Transverse colon (tissue), 4 donors: Measurements from ENCODE around the gene OXSR1. TPM values are rescaled to one million over a fixed set of nuclear protein-coding genes. Genes with fewer than 3 reads are reported as not detected.

ENCODE experiments used
- DNase-seq: peaks from one replicate; pipeline ENCODE4 v3.0.0-alpha.2; 2019
- H3K27ac ChIP-seq, 4 donors: fragments of 200-600 bp; sonication (generic); 2 replicates each; pipeline ENCODE4 v1.5.1; 2016 to 2018; ENCODE audit warnings: inconsistent platforms in 4 of 4
- H3K27me3 ChIP-seq: fragments of 200-600 bp; sonication (generic); 2 replicates; pipeline ENCODE4 v1.5.1; 2017; ENCODE audit warnings: inconsistent platforms
- H3K36me3 ChIP-seq, 4 donors: fragments of 200-600 bp; sonication (generic); 2 replicates each; pipeline ENCODE4 v1.5.1; 2017 to 2019; ENCODE audit warnings: inconsistent platforms in 4 of 4
- H3K4me1 ChIP-seq, 4 donors: fragments of 200-600 bp; sonication (generic); 2 replicates each; pipeline ENCODE4 v1.5.1; 2017 to 2020; ENCODE audit warnings: inconsistent platforms in 4 of 4
- H3K4me3 ChIP-seq, 4 donors: fragments of 200-600 bp; sonication (generic); 1 replicate in 1 of 4; 2 replicates in 3 of 4; pipeline versions ENCODE4 v1.5.1 to v1.6.1; 2017 to 2019; ENCODE audit warnings: inconsistent platforms in 4 of 4
- H3K9me3 ChIP-seq, 2 donors: fragments of 200-600 bp; sonication (generic); 2 replicates each; pipeline ENCODE4 v1.5.1; 2017 to 2019; ENCODE audit warnings: inconsistent platforms in 2 of 2
- EP300 ChIP-seq: sonication (generic); formaldehyde crosslinking; IDR thresholded peaks from one replicate; pipeline ENCODE4 v1.6.1; 2017; ENCODE audit warnings: antibody characterized with exemption, low read depth
- POLR2A ChIP-seq: fragments of 450-650 bp; IDR thresholded peaks from one replicate; pipeline ENCODE4 v1.6.1; 2016; ENCODE audit warnings: antibody characterized with exemption, mild to moderate bottlenecking, moderate library complexity
- POLR2AphosphoS5 ChIP-seq, 3 donors: sonication (generic); formaldehyde crosslinking; IDR thresholded peaks; one replicate each; pipeline ENCODE4 v1.6.1; 2016; ENCODE audit warnings: antibody characterized with exemption in 3 of 3
- WGBS, 2 donors: methylation state at CpG; one replicate each; pipeline ENCODE4 v1.1.5; 2018; ENCODE audit warnings: low coverage in 1 of 2; 5-methylcytosine and 5-hydroxymethylcytosine counted together
- in situ Hi-C, 4 donors: fragments of 200-750 bp; cut with MboI; loops; one replicate each; pipeline versions ENCODE4 v1.15.0 to v1.15.1; 2017; ENCODE audit warnings: low sequenced_read_pairs in 3 of 4, low pct_ligation_motif_present in 1 of 4, low pct_unique_long_range_greater_than_20kb in 1 of 4
- intact Hi-C: fragments of 100-400 bp; cut with DNase I; formaldehyde crosslinking; loops from one replicate; pipeline ENCODE4 v1.15.1; 2023; ENCODE audit warnings: low total_unique reads
- small RNA-seq, 4 donors: library from RNA; depleted of rRNA; stranded (forward); fragments of <200 nt; gene quantifications; one replicate each; pipeline ENCODE3, GENCODE V24; 2016
- total RNA-seq, 4 donors: library from RNA; depleted of rRNA; stranded (reverse); fragments of >200 nt; gene quantifications; one replicate each; pipeline ENCODE4 v1.1.0, GENCODE V29; 2016
- TF ChIP-seq, protein P1 (sequence below), 5 experiments: fragments of 200-600 bp in 3 of 5; fragments of 450-650 bp in 2 of 5; sonication (generic) in 3 of 5; IDR thresholded peaks; 1 replicate in 2 of 5; 2 replicates in 3 of 5; pipeline ENCODE4 v1.5.1; 2016 to 2017; ENCODE audit warnings: antibody characterized with exemption in 5 of 5, inconsistent platforms in 3 of 5, mild to moderate bottlenecking in 2 of 5, moderate library complexity in 1 of 5

Gene OXSR1
- total RNA-seq, 4 donors from 2014 or later = 35.9 to 47.9 (median 43.5) TPM

DNA sequence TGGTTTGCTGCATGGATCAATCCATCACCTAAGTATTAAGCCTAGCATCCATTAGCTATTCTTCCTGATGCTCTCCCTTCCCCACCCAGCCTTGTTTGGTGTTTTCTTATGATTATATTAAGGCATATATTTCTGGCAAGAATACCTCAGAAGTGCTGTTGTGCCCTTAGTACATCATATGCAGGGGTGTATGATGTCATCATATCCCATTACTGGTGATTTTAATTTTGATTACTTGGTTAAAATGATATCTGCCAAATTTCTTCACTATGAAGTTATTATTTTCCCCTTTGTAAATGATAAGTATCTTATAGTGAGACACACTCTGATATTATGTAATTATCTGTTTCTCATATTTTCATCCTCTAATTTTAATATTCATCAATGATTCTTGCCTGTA is 132.2 kb downstream of the OXSR1 start:
- DNase-seq = no peak
- H3K27ac ChIP-seq = no peak overlapping the region
- no peak for TF ChIP-seq EP300
- TF ChIP-seq, protein P1, sequence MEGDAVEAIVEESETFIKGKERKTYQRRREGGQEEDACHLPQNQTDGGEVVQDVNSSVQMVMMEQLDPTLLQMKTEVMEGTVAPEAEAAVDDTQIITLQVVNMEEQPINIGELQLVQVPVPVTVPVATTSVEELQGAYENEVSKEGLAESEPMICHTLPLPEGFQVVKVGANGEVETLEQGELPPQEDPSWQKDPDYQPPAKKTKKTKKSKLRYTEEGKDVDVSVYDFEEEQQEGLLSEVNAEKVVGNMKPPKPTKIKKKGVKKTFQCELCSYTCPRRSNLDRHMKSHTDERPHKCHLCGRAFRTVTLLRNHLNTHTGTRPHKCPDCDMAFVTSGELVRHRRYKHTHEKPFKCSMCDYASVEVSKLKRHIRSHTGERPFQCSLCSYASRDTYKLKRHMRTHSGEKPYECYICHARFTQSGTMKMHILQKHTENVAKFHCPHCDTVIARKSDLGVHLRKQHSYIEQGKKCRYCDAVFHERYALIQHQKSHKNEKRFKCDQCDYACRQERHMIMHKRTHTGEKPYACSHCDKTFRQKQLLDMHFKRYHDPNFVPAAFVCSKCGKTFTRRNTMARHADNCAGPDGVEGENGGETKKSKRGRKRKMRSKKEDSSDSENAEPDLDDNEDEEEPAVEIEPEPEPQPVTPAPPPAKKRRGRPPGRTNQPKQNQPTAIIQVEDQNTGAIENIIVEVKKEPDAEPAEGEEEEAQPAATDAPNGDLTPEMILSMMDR (IDR thresholded peaks at IDR 0.05) = no peak
- no peak for TF ChIP-seq POLR2AphosphoS5 (IDR thresholded peaks at IDR 0.05)
- H3K4me1 ChIP-seq = no peaks in the 10 kb centered on the region
- no peak overlapping the region for H3K4me3 ChIP-seq
- in situ Hi-C loops = no loop called here
- H3K9me3 ChIP-seq = no peaks in the 10 kb centered on the region
- intact Hi-C loops = no loop called here
- H3K27me3 ChIP-seq = no peaks in the 10 kb centered on the region
- H3K36me3 ChIP-seq = no peaks in the 10 kb centered on the region

DNA sequence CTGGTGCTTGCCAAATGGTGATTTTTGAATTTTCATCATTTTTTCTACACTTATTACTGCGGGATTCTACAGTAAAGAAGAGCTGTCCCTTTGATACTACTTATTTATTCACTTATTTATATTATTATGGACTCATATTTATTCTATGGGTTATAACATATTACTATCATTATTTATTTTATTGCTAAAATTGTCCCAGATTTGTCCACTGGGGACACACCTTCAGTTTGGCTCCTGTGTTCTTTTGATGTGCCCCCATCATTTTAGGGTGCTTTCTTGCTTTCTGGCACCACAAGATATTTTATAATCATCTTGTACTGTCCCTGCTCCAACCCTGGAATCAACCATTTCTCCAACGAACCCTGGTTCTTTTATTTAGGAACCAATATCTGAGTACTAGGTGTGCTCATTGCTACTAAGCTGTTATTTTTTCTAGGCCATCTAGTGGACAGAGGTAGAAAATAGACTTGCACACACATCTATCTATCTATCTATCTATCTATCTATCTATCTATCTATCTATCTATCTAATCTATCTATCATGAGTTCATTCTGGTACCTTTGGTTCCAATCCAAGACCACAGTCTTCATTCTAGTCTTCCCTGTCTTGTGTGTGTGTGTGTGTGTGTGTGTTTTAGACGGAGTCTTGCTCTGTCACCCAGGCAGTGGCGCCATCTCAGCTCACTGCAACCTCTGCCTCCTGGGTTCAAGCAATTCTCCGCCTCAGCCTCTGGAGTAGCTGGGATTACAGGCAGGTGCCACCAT is 132.8 kb downstream of the OXSR1 start:
- H3K4me3 ChIP-seq = no peak overlapping the region
- no peak for DNase-seq
- no peaks in the 10 kb centered on the region for H3K9me3 ChIP-seq
- no peak overlapping the region for H3K27ac ChIP-seq
- no peaks in the 10 kb centered on the region for H3K27me3 ChIP-seq
- WGBS, 2 donors = 65 to 77% methylated on average over 5 of the region's 5 CpGs
- H3K4me1 ChIP-seq = no peaks in the 10 kb centered on the region
- no peaks in the 10 kb centered on the region for H3K36me3 ChIP-seq
- intact Hi-C loops = no loop called here
- TF ChIP-seq POLR2A (no peak), EP300 (no peak)
- TF ChIP-seq, protein P1 (IDR thresholded peaks at IDR 0.05) = peak; percentile 23 to 45 (median 35)
- in situ Hi-C loops = no loop called here

Small RNAs within 50 kb of the gene (small RNA-seq; reads per million reads assigned to genes)
- gene RF00019 (0 reads per million in 4 donors), gene RNU6-235P (0 reads per million in 4 donors)

Other genes with a start within 250 kb of the OXSR1 start
- gene VILL, start 174.8 kb upstream of the OXSR1 start, total RNA-seq = 100 to 1,000 TPM; 112 to 214 (median 172) TPM
- gene PLCD1, start 135.9 kb upstream of the OXSR1 start, total RNA-seq = 100 to 1,000 TPM in 2 of 4 donors, 10 to 100 TPM in 2; 21.1 to 126 (median 91.4) TPM
- gene DLEC1, start 126.3 kb upstream of the OXSR1 start, total RNA-seq = 1 to 10 TPM in 2 of 4 donors, under 1 TPM in 2; 0.20 to 4.1 (median 1.4) TPM
- 100 to 1,000 TPM; 123 to 278 (median 204) TPM for gene ACAA1, start 28.4 kb upstream of the OXSR1 start, total RNA-seq
- gene MYD88, start 26.9 kb upstream of the OXSR1 start, total RNA-seq = 10 to 100 TPM; 49.0 to 82.2 (median 76.5) TPM
- under 1 TPM in 3 of 4 donors, not detected in 1; 0.32 to 0.68 (median 0.60) TPM for gene SLC22A13, start 100.3 kb downstream of the OXSR1 start, total RNA-seq
- under 1 TPM in 1 of 4 donors, not detected in 3; 0.48 TPM for gene SLC22A14, start 116.8 kb downstream of the OXSR1 start, total RNA-seq
- gene XYLB, start 181.2 kb downstream of the OXSR1 start, total RNA-seq = 10 to 100 TPM; 13.5 to 18.7 (median 15.1) TPM